GM19463 (cell line): ENCODE results near the gene NR1H2.

Source experiments
- ATAC-seq: cut with Tn5 transposase; IDR thresholded peaks from one replicate; pipeline ENCODE4 v1.9.1; 2021; ENCODE audit warnings: mild to moderate bottlenecking, moderate library complexity; ENCODE audit not compliant: unreplicated experiment

Gene NR1H2

GRCh38 chr19:50399368-50399745, 23.1 kb downstream of the NR1H2 start:
- no peak for ATAC-seq

GRCh38 chr19:50401605-50402450, 25.6 kb downstream of the NR1H2 start:
- no peak for ATAC-seq

GRCh38 chr19:50402544-50403301, 26.5 kb downstream of the NR1H2 start:
- no peak for ATAC-seq

- ATAC-seq = no peak
Observed at GRCh38 chr19:50406156-50406820, 30.0 kb downstream of the NR1H2 start.

GRCh38 chr19:50406829-50407228, 30.6 kb downstream of the NR1H2 start:
- ATAC-seq = no peak

- ATAC-seq = no peak
Observed at GRCh38 chr19:50409347-50409746, 33.1 kb downstream of the NR1H2 start.

- ATAC-seq = no peak
Observed at GRCh38 chr19:50410109-50410508, 33.9 kb downstream of the NR1H2 start.

- no peak for ATAC-seq
Observed at GRCh38 chr19:50412419-50412818, 36.2 kb downstream of the NR1H2 start.

- ATAC-seq = no peak
Observed at GRCh38 chr19:50413096-50413495, 36.8 kb downstream of the NR1H2 start.

- ATAC-seq = no peak
Observed at GRCh38 chr19:50413531-50413930, 37.3 kb downstream of the NR1H2 start.

GRCh38 chr19:50414864-50415660, 38.8 kb downstream of the NR1H2 start:
- ATAC-seq = no peak

GRCh38 chr19:50415661-50416033, 39.4 kb downstream of the NR1H2 start:
- ATAC-seq = peak; percentile 44

GRCh38 chr19:50416034-50416977, 40.0 kb downstream of the NR1H2 start:
- ATAC-seq = no peak

- ATAC-seq = no peak
Observed at GRCh38 chr19:50417111-50418081, 41.1 kb downstream of the NR1H2 start.

- ATAC-seq = no peak
Observed at GRCh38 chr19:50418176-50419021, 42.1 kb downstream of the NR1H2 start, which contains the start of gene SPIB. Gene SPIB, plus strand, starts transcription at chr19:50418938. Its CDS starts 25 bp downstream, at chr19:50418963.

GRCh38 chr19:50419022-50419579, 42.8 kb downstream of the NR1H2 start:
- ATAC-seq = no peak

- ATAC-seq = no peak
Observed at GRCh38 chr19:50419580-50420035, 43.4 kb downstream of the NR1H2 start.
